Endothelial cell of umbilical vein (primary cell): ENCODE data around the gene SLC35E2B.
"Not testable (repeated sequence)": the region's sequence is repeated elsewhere in the genome, so short reads cannot be mapped to it uniquely, and the experiment has no call there.

Experiments
- CTCF ChIP-seq, 2 donors: IDR thresholded peaks; 1 replicate in 1 of 2; 2 replicates in 1 of 2; pipeline ENCODE4 v1.5.1; 2011; ENCODE audit warnings: low read length in 2 of 2, mild to moderate bottlenecking in 2 of 2, moderate library complexity in 2 of 2, control low read depth in 1 of 2, inconsistent platforms in 1 of 2, low read depth in 1 of 2; ENCODE audit not compliant: insufficient read depth in 1 of 2; ENCODE audit errors: extremely low read depth in 1 of 2
- POLR2AphosphoS5 ChIP-seq: IDR thresholded peaks from 2 replicates; pipeline ENCODE4 v1.6.1; 2012; ENCODE audit warnings: low read depth, mild to moderate bottlenecking, control low read depth, low read length, moderate library complexity; ENCODE audit not compliant: insufficient read depth

GRCh38 chr1:1697358-1698183 is 5.0 kb upstream of the SLC35E2B start:
- not testable (repeated sequence) for TF ChIP-seq POLR2AphosphoS5; CTCF (IDR thresholded peaks at IDR 0.05; ENCODE audit: extremely low read depth in 1 of 2, insufficient read depth in 1 of 2, low read depth in 1 of 2, low read length in 2 of 2)
